AML-193 (cell line): ENCODE results near the gene GMDS.

Experiments used
- DNase-seq, 2 experiments: peaks; one replicate each; lab custom pipeline; 2025; lab: John Stamatoyannopoulos, UW

The GMDS gene

DNA sequence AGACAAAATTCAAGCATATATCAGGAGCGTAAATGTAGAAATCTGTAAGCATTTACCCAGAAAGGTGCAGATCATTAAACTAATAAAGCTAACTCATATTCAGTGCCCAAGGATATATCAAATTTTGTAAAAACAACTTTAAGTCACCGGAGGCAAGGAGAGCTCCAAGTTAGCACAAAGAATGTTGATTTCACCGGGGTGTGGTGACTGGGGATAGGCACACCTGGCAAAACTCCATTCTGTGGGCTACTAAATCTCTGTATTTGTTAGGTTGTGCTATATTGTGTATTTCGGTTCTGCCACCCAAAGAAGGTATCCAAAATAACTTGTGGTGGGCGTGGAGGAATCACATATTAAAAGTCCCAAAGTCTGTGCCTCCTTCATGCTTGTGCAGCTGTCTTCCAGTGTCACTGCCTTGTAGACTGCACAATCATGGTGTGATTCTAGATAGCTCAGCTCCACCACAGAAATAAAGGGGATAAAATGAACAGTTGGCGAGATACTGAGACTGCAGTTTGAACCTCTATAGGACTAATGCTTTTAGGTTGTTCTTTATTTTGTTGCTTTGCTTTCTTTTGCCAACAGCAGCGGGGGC is 111.6 kb downstream of the GMDS start:
- DNase-seq = no peak

DNA sequence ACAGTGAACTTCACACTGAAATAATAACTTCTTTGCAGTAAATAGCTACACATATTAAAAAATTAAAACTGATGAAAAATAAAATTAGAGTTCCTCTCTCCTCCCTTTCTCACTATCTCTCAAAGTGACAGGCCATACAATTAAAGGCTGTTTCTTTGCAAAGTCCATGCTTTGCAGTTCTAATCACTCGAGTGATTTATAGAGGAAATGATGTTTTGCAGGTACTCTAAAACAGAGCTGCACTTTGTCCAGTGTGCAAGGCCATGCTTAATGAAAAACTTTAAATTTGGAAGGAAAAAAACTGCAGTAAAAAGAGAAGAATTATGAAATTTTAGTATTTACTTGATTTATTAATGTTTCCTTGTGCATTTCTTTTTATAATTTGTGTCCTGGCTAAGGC is 112.5 kb downstream of the GMDS start:
- no peak for DNase-seq

DNA sequence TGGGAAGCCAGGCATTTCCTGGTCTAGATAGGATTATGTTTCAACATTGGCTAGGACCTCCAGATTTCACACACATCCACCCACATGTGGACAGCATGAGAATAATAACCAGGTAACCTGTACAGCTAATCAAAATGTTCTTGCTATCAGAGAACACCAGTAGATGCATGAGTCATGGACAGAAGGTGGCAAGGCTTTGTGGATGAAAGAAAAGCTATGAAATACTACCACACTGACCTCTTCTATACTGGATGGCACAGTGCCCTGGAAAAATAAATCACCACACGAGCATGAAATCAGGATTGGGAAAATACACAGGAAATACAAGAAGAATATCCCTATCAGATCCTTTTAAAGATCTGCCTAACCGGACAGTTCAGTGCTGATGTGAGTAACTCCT is 113.0 kb downstream of the GMDS start:
- no peak for DNase-seq

DNA sequence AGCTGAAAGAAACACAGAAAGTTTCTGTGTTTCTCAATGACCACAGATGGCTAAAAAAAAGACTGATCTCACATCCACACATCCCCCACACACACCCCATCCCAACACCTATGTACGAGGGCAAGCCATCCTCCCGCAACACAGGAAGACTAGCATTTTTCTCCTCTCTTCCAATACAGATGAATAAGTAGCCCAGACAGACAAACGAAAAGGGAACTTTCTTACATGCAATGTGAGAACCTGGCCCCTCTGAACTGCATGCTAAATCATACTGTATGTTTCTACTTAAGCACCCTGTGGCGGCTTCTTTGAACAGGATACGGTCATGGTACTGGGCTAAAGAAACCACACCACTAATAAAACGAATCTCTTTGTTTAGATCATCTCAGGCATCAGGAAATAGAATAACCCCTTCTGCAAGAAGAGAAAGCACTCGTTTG is 116.2 kb downstream of the GMDS start:
- DNase-seq = no peak

DNA sequence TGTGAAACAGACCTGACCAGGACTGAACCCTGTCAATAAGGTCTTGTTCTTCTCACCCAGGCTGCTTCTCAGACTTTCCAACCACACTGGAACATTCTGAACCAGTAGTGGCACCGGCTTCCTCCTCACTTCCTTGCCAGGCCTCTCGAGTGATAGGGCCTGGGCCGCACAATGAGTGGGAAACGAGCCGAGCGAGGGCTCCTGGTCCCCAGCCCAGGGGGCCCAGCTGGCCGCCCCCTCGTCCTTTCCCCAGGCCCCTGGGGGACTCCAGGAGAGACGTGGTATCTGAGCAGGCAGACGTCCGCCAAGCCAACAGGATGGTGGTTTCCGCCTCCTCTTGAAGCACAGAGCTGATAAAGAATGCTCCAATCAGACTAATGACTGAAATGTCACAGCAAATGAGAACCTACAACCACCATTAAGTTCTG is 117.9 kb downstream of the GMDS start:
- no peak for DNase-seq

DNA sequence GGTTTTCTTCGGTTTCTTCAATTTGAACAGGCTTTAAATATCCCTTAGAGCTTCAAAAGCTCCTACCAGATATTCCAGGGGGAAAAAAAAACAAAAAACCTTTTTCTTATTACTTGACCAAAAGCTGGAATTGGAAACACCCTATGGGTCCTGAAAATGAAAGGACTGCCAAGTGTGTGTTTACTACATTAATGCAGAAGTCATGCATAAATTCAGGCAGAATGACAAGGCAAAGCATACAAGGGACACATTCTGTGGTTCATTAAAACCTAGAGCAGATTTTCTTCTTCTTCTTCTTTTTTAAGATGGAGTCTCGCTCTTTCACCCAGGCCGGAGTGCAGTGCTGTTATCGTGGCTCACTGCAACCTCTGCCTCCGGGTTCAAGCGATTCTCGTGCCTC is 119.1 kb downstream of the GMDS start:
- DNase-seq = no peak

DNA sequence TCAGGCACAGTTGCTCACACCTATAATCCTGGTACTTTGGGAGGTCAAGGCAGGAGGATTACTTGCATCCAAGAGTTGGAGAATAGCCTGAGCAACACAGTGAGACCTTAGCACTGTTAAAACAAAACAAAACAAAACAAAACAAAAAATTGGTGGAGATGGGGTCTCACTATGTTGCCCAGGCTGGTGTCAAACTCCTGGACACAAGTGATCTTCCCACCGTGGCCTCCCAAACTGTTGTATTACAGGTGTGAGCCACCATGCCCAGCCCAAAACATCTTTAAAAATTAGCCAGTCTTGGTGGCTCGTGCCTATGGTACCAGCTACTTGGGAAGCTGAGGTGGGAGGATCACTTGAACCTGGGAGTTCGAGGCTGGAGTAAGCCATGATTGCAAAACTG is 120.2 kb downstream of the GMDS start:
- no peak for DNase-seq

DNA sequence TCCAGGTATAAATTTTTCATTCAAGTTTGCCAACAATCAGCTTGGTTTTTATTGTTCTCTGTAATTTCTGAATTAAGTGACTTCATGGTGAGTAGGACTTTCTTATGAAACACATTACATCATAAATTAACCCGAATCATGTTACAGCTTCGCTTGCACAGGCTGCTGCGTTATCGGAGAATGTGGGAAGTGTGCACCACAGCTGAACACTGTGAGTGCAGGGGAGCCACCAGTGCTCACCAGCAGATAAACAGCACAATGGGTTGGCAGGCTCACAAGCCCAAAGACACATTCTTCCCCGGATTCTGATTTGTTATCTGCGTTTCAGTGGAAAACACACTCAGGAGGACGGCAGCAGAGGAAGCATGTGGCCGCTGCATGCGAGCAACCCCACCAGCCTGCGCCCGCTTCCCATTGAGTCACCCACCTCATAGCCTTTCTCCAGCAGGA is 121.1 kb downstream of the GMDS start:
- DNase-seq = no peak

DNA sequence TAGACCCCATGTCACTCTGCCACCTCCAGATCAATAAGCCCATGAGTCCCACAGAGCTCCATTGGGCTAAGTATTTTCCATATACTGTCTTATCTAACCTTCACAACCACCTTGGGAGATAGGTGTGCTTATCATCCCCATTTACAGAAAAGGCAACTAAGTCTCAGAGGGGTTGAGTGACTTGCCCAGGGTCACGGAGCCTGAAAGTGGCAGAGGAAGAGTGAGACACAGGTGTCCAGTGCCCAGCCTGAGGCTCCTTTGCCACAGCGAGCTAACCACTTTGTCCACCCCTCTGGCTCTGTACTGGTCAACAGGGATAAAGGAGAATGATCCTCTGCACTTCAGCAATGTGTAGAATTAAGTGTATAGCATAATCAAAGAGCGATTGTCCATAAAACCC is 124.5 kb downstream of the GMDS start:
- DNase-seq = no peak

DNA sequence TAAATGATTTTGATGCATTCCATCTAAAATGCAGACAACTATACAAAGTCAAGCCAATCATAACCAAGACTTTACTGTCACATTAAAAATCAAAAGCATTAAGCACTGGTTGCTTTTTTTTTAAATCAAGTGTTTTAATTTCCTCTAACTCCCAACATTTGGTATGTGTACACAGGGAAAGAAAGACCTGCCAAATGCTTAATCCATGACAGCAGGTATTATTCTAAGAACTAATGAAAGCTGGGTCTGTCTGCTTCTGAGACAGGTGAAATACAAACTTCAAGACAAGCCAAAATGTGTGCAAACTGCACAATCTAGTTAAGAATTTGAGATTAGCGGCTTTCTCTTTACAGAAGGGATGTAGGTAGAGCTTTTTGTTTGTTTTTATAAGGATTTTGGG is 126.1 kb downstream of the GMDS start:
- no peak for DNase-seq

DNA sequence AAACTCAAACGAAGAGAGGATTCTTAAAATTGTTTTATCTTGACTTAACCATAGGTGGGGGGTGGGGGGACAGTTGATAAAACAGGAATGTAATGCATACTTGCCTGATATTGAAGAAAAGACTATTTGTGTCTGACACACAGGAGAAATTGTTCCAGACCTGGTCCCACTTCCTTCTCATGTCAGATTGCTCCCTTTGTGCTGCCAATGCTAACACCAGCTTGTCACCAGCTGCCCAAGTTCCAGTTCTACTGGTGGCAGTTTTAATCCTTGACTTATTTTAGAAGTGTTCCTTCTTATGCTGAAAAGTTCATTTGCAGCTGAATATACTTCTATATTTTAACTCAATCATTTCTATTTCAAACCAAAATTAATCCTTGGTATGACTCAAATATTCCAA is 127.3 kb downstream of the GMDS start:
- no peak for DNase-seq

DNA sequence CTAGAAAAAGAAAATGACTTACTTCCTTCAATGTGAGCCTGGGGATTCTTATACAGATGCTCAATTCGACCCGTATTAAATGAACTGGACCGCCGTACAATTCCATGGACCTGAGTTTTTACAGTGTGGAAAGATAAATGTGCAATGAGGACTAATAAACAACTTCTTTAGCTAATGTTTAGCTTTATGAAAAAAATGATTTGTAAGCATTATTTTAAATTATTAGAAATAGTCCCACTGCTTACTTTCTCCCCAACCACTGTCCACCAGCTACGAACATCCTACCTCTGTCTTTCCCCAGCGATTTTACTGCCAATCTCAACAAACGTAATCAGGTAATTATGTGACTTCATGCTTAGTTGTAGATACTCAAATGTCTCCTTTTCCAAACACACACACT is 128.0 kb downstream of the GMDS start:
- DNase-seq = no peak

DNA sequence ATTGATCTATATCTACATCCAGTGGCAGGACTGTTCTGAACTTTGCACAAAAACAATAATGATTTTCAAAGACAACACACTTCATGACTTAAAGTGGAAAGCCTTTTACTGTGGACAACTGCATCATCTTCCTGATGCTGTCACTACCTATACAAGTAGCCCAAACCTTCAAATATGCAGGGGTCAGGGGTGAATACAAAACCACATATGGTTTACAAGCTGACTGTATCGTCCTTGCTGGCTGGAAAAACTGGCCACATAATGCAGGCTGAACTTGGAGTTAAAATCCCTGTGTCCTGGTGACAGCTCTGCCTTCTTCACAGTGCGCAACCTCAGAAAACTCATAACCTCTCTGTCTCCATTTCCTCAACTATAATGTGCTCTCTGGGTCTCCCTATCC is 128.9 kb downstream of the GMDS start:
- no peak for DNase-seq

DNA sequence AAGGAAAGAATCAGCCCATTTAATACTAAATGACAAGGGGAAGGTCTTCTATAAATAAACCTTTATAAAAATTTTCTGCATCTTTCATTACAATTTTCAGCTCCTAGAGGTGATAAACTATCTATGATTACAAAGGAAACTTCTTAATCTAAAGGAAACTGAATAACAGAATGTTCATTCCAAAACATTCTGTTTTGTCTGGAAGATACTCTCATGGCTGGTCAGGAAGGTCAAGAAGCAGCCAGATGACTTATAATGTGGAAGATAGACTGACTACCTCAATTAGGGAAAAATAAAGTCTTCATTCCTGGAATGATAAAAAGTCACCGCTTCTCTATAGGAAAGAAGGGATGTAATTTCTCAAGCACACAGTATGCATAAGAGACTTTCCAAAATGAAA is 131.3 kb downstream of the GMDS start:
- DNase-seq = no peak

DNA sequence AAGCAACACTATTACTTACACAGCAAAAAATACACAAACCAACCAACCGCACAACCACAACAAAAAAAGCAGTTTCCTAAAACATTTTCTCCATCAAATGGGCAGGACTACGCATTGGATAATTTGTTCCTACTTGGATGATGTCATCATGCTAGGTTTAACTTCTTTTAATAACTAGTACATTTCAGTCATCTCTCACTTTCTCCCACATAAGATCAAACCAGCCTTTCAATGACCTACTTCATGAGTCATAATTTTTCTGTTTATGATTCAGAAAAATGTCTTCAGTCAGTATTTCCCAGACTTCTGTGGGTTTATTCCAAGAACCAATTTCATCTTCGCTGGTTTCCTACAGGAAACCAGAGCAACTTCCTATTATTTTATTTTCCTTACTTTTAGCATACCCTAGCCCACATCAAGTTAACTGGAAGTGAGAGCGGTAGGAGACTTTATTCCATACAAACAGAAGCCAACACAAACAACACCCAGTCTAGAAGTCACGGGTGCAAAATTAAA is 134.2 kb downstream of the GMDS start:
- no peak for DNase-seq

DNA sequence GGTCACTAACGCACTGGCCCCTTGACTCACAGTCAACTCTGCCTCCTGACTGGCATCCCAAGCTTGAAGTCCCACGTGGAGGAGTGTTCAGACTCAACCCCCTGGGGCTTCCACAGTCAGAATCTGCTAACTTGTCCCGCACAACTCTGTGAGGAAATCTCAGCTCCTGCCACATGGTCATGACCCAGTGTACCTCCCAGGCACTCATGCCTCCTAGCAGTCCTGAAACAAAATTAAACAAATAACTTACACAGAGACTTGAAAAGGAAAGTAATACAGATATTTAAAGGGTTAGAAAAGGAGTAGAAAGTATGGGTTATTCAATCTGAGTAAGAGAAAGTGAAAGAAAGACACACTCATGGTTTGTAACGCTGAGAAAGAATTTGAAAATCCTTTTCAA is 134.9 kb downstream of the GMDS start:
- no peak for DNase-seq

DNA sequence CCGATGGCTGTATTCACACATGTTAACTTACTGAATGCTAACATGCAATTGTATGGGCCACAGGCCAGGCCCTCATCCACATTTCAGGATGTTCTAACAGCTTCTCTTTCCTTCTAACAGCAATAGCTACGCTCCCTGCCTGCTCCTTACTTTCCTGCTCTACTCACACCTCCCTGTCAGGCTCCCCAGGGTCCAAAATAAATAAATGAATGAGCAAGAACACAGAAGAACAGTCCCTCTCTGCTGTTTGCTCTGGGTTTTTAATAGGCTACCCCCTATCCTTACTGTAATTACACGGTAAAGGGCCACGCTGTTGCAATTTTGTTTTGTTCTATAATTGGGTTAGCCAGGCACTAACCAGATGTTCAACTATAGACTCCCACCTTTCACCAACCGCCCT is 135.6 kb downstream of the GMDS start:
- DNase-seq = no peak

DNA sequence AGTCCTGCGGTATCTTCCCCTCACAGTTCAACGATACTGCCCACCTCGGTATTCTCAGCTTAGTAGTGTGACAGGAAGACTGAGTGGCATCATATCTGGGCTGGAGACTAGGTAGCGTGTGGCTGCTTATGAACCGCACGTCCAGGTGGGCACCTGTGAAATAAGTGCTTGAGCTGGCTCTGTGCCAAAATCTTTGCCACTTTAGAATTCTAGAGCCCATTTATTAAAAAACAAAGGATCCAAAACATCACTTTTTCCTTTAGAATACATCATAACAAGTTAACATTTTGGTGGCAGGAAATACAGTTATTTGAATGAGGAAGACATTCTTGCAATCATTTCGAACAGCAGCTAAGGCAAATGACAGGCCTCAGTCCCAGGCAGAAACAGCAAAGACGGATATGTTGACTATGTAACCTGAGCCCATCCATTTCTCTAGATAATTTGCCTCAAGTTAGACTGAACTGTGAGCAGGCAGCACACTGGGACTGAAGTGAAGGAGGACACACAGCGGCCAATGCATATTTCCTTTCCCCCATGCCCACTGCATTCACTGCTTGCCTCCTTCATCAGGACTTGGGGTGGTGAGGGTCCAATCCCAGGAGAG is 136.6 kb downstream of the GMDS start:
- no peak for DNase-seq

DNA sequence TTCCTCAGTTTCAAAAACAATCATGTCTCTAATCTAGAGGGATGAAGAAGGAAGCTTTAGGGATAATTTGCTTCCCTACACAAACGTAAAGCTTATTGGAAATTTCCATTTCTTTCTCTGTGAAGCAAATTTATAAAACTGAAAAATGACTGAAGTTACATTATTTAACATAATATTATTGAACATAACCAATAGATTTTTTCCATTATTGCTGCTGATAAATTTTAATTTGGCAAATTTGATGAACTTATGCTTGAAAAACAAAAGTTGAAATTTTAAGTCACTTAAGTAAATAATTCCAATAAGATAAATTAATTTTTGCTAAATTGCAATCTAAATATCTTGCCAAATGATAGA is 140.9 kb downstream of the GMDS start:
- DNase-seq = no peak

DNA sequence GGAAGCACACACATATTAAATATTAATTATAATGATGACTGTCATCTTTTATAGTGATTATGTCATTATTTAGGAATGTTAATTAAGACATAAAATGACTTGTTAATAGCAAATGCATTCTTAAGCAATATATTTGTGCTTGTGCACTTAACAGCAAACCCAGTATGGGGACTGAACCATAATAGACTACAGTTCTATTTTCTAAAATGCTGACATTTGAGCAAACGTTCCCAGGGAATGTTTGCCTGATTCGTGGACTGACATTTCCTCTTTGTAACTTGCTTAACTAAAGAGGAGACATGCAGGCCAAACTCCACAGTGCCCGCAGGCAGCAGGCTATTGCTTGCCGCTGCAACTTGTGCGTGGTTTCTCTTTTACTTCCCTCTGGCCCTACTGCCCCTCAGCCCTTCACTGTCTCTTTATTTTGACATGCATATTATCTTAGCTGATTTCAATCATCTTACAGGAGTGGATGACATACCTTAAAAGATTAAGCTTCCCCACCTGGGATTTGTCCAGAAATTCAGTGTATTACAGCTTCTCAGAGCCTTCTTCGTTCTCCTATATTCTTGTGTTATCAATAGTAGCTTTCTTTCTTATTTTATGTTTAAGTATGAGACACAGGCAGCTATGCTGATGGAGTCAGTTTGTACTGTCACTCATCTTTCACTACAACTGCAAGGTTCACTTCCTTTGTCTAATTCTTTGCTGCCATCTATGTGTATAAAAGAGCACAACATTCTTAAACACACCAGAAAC is 141.5 kb downstream of the GMDS start:
- peak; percentile 89 to 91 for DNase-seq

DNA sequence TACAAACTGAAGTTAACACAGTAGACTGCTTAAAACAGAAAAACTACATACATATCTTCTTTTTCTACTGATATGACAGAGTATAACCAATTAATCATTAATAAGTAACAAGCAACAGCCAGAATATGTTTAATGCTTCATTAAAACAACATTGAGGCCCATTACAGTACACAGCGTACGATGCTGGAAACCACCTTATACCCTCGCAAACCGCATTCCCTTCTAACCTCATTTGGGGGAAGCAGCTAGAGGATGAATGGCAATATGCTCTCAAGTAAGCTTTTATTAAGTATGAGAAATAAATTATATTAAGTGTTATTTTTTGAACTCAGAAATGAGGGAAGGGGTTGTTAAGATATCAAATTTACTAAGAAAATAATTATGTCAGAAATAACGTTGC is 142.4 kb downstream of the GMDS start:
- DNase-seq = no peak

DNA sequence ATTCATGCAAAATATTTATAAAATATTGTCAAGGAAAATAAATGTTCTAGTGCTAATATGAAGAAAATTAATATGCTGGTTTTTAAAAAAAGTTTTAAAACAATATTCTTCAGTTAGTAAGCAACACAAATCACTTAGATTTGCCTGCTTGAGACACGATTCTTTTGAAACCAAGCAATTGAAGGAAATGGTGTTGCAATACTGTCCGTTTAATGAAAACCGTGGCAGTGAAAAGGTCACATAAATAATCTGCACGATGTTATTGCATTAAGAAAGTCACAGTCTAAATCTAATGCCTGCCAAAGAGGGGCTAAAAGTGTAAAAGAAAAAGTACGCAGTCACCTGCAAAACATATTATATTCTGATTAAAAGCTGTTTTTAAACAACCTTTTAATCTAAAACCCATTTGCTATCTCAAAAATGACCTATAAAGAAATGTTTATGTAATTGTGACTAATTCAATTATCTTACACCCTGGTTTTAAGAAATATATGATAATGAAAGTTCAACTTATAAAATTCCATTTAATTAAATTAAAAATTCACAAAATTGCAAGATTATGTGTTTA is 143.0 kb downstream of the GMDS start:
- peak; percentile 83 to 86 for DNase-seq

DNA sequence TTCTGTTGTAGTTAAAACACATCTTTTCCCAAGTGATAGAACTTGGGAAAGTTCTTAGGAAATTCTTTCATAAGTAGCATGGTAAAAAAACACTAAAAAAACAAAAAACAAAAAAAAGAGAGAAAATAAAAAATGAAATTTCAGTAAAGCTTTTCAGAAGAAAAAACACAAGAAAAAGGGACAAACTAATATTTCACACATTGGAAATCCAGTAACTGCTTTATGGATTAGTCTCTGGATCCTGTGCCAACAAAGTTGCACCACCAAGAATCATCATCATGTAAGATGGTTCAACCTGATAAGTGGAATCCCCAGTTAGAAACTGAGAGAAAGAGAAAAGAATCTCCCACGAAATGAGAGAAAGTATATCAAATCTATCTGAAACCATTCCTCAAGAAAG is 144.2 kb downstream of the GMDS start:
- DNase-seq = no peak
